ENCODE results near the gene MACF1. TPM values are rescaled to one million over a fixed set of nuclear protein-coding genes. Genes with fewer than 3 reads are reported as not detected.

MACF1 gene
- total RNA-seq, 2 experiments from 2014 or later: 248 to 252 TPM

GRCh38 chr1:39310691-39311090, 106.2 kb downstream of the MACF1 start:
- no peaks in the 10 kb centered on the region for H3K4me1 Mint-ChIP-seq (ENCODE audit: low read depth)
- Histone ChIP-seq H3K27me3 (ENCODE audit: control insufficient read depth in 1 of 2, insufficient read depth in 2 of 2, low read length in 2 of 2) (no peaks in the 10 kb centered on the region), H3K36me3 (ENCODE audit: insufficient read depth, low read length) (peaks cover 85% of the 10 kb centered on the region), H3K4me1 (ENCODE audit: insufficient read depth, low read length) (no peaks in the 10 kb centered on the region), H3K27ac (ENCODE audit: low read depth in 1 of 2, low read length in 2 of 2) (no peak overlapping the region), H3K4me3 (ENCODE audit: low read length) (no peak overlapping the region), H3K9me3 (ENCODE audit: control insufficient read depth in 1 of 2, insufficient read depth in 1 of 2, low read length in 2 of 2) (no peaks in the 10 kb centered on the region)
- ATAC-seq (ENCODE audit: poor library complexity) (no peak), DNase-seq (no peak)
- CTCF ChIA-PET: interaction anchor here (0.7 kb wide), 1 partner anchor 52 kb away, joined by 3 read pairs; no protein-coding TSS in a partner anchor
- no peaks in the 10 kb centered on the region for H3K9me3 Mint-ChIP-seq
- H3K27ac Mint-ChIP-seq: peak overlapping the region; percentile 7
- no peak overlapping the region for H3K4me3 Mint-ChIP-seq
- H3K36me3 Mint-ChIP-seq (ENCODE audit: low read depth): peaks cover 93% of the 10 kb centered on the region
- POLR2A ChIA-PET: no interaction called here
- no peak for TF ChIP-seq CTCF (IDR thresholded peaks at IDR 0.05)
- no peaks in the 10 kb centered on the region for H3K27me3 Mint-ChIP-seq
- intact Hi-C loops (cut with DNase I, micrococcal nuclease): no loop called here

GRCh38 chr1:39317111-39317510, 112.6 kb downstream of the MACF1 start:
- Mint-ChIP-seq H3K27me3 (no peaks in the 10 kb centered on the region), H3K4me3 (no peak overlapping the region), H3K36me3 (ENCODE audit: low read depth) (peaks cover 99% of the 10 kb centered on the region), H3K4me1 (ENCODE audit: low read depth) (no peaks in the 10 kb centered on the region), H3K9me3 (no peaks in the 10 kb centered on the region), H3K27ac (no peak overlapping the region)
- H3K27me3 ChIP-seq (ENCODE audit: control insufficient read depth in 1 of 2, insufficient read depth in 2 of 2, low read length in 2 of 2): no peaks in the 10 kb centered on the region
- H3K4me3 ChIP-seq (ENCODE audit: low read length): no peak overlapping the region
- ATAC-seq (ENCODE audit: poor library complexity) (no peak), DNase-seq (no peak)
- peaks cover 98% of the 10 kb centered on the region for H3K36me3 ChIP-seq (ENCODE audit: insufficient read depth, low read length)
- ChIA-PET CTCF (interaction anchor here (1.6 kb wide), 1 partner anchor 125 kb away, joined by 4 read pairs; no protein-coding TSS in a partner anchor), POLR2A (interaction anchor here (1.5 kb wide), 1 partner anchor 11 kb away, joined by 3 read pairs; no protein-coding TSS in a partner anchor)
- H3K9me3 ChIP-seq (ENCODE audit: control insufficient read depth in 1 of 2, insufficient read depth in 1 of 2, low read length in 2 of 2): no peaks in the 10 kb centered on the region
- no peak overlapping the region for H3K27ac ChIP-seq (ENCODE audit: low read depth in 1 of 2, low read length in 2 of 2)
- intact Hi-C loops (cut with DNase I, micrococcal nuclease): no loop called here
- no peaks in the 10 kb centered on the region for H3K4me1 ChIP-seq (ENCODE audit: insufficient read depth, low read length)
- TF ChIP-seq CTCF (IDR thresholded peaks at IDR 0.05): no peak

GRCh38 chr1:39317910-39318633, 113.6 kb downstream of the MACF1 start:
- ChIA-PET CTCF (interaction anchor here (1.6 kb wide), 1 partner anchor 126 kb away, joined by 4 read pairs; no protein-coding TSS in a partner anchor), POLR2A (interaction anchor here (1.5 kb wide), 1 partner anchor 10 kb away, joined by 3 read pairs; no protein-coding TSS in a partner anchor)
- H3K27me3 ChIP-seq (ENCODE audit: control insufficient read depth in 1 of 2, insufficient read depth in 2 of 2, low read length in 2 of 2): no peaks in the 10 kb centered on the region
- H3K27ac Mint-ChIP-seq: peak overlapping the region; percentile 42
- peaks cover 98% of the 10 kb centered on the region for H3K36me3 ChIP-seq (ENCODE audit: insufficient read depth, low read length)
- no peak for DNase-seq
- intact Hi-C loops (cut with DNase I, micrococcal nuclease): no loop called here
- peaks cover 99% of the 10 kb centered on the region for H3K36me3 Mint-ChIP-seq (ENCODE audit: low read depth)
- no peaks in the 10 kb centered on the region for H3K4me1 ChIP-seq (ENCODE audit: insufficient read depth, low read length)
- no peaks in the 10 kb centered on the region for H3K9me3 Mint-ChIP-seq
- H3K27me3 Mint-ChIP-seq: no peaks in the 10 kb centered on the region
- H3K4me3 Mint-ChIP-seq: no peak overlapping the region
- no peak for ATAC-seq (ENCODE audit: poor library complexity)
- no peaks in the 10 kb centered on the region for H3K4me1 Mint-ChIP-seq (ENCODE audit: low read depth)
- no peaks in the 10 kb centered on the region for H3K9me3 ChIP-seq (ENCODE audit: control insufficient read depth in 1 of 2, insufficient read depth in 1 of 2, low read length in 2 of 2)
- H3K27ac ChIP-seq (ENCODE audit: low read depth in 1 of 2, low read length in 2 of 2): no peak overlapping the region
- no peak overlapping the region for H3K4me3 ChIP-seq (ENCODE audit: low read length)
- no peak for TF ChIP-seq CTCF (IDR thresholded peaks at IDR 0.05)
